OCI-LY7 (cell line): ENCODE results near the gene PLEKHG4B. TPM values are rescaled to one million over a fixed set of nuclear protein-coding genes. Genes with fewer than 3 reads are reported as not detected.

ENCODE experiments used
- BruUV-seq: library from RNA; stranded (reverse); fragments of 400-500 nt; replicated peaks from 2 replicates; lab custom pipeline; 2021; lab: Mats Ljungman, UMichigan
- CTCF ChIA-PET: fragments of 300-600 bp; sonication (Branson Sonifier 250); formaldehyde crosslinking; loops from one replicate; lab custom pipeline; 2022; ENCODE audit warnings: antibody characterized with exemption; ENCODE audit not compliant: unreplicated experiment; lab: Charles Lee
- POLR2A ChIA-PET: fragments of 300-600 bp; sonication (Branson Sonifier 250); formaldehyde crosslinking; loops from one replicate; lab custom pipeline; 2022; ENCODE audit warnings: antibody characterized with exemption; lab: Charles Lee
- DNase-seq: peaks from one replicate; pipeline ENCODE4 v3.0.0-alpha.2; 2015; ENCODE audit warnings: low spot score
- H2AFZ ChIP-seq: fragments of 200-600 bp; sonication (generic), shearing (Covaris generic); 2 replicates; pipeline ENCODE4 v1.6.1; 2014; ENCODE audit warnings: mild to moderate bottlenecking, antibody characterized with exemption, low read length, moderate library complexity
- H3K27ac ChIP-seq: fragments of 200-600 bp; sonication (generic); 2 replicates; pipeline ENCODE4 v1.5.1; 2014; ENCODE audit warnings: mixed run types, low read depth, mild to moderate bottlenecking, moderate library complexity, low read length, inconsistent platforms; ENCODE audit not compliant: poor library complexity, severe bottlenecking
- H3K36me3 ChIP-seq: fragments of 200-600 bp; sonication (generic); 2 replicates; pipeline ENCODE4 v1.6.1; 2014; ENCODE audit warnings: mild to moderate bottlenecking, antibody characterized with exemption, low read length, moderate library complexity, mixed read lengths; ENCODE audit not compliant: insufficient read depth
- H3K4me1 ChIP-seq: fragments of 200-600 bp; sonication (generic); 2 replicates; pipeline ENCODE4 v1.5.1; 2014; ENCODE audit warnings: mild to moderate bottlenecking, low read length; ENCODE audit not compliant: insufficient read depth, poor library complexity, severe bottlenecking
- H3K4me2 ChIP-seq: fragments of 200-600 bp; sonication (generic); 2 replicates; pipeline ENCODE4 v1.6.1; 2014; ENCODE audit warnings: mild to moderate bottlenecking, low read length
- H3K4me3 ChIP-seq: fragments of 200-600 bp; sonication (generic); 2 replicates; pipeline ENCODE4 v1.5.1; 2014; ENCODE audit warnings: mild to moderate bottlenecking, low read depth, low read length; ENCODE audit not compliant: poor library complexity, severe bottlenecking
- H3K79me2 ChIP-seq: fragments of 200-600 bp; sonication (generic); 2 replicates; pipeline ENCODE4 v1.6.1; 2016; ENCODE audit warnings: low read depth, mild to moderate bottlenecking, low read length, moderate library complexity, mixed read lengths; ENCODE audit not compliant: insufficient read depth
- H3K9me2 ChIP-seq: fragments of 200-600 bp; sonication (generic); 2 replicates; pipeline ENCODE4 v1.6.1; 2016; ENCODE audit warnings: mild to moderate bottlenecking, low read length, mixed read lengths; ENCODE audit not compliant: insufficient read depth
- H3K9me3 ChIP-seq: fragments of 200-600 bp; sonication (generic); 2 replicates; pipeline ENCODE4 v1.6.1; 2014; ENCODE audit warnings: mild to moderate bottlenecking, mixed run types, low read length, mixed read lengths
- H4K20me1 ChIP-seq: fragments of 200-600 bp; sonication (generic); 2 replicates; pipeline ENCODE4 v1.6.1; 2014; ENCODE audit warnings: mild to moderate bottlenecking, antibody characterized with exemption, low read length, moderate library complexity, mixed read lengths; ENCODE audit not compliant: insufficient read depth
- CTCF ChIP-seq: fragments of 200-600 bp; sonication (generic); conservative IDR thresholded peaks from 2 replicates; pipeline ENCODE4 v1.5.1; 2014; ENCODE audit warnings: mild to moderate bottlenecking, antibody characterized with exemption, low read length, moderate library complexity, mixed read lengths
- EZH2phosphoT487 ChIP-seq: fragments of 200-600 bp; sonication (generic); IDR thresholded peaks from 2 replicates; pipeline ENCODE4 v1.6.1; 2018; ENCODE audit warnings: low read depth, borderline replicate concordance, mild to moderate bottlenecking, mixed run types, antibody characterized with exemption, low read length, moderate library complexity, mixed read lengths
- intact Hi-C: fragments of 100-400 bp; cut with micrococcal nuclease; formaldehyde crosslinking; loops from one replicate; pipeline ENCODE4 v1.10.0; 2022; ENCODE audit not compliant: unreplicated experiment
- total RNA-seq, 2 experiments: library from RNA; depleted of rRNA in 1 of 2; stranded (reverse); fragments of >200 nt in 1 of 2; shearing (Covaris generic) in 1 of 2; gene quantifications; 2 replicates each; pipeline ENCODE4 v1.2.3, GENCODE V29; 2014 to 2022

Gene PLEKHG4B
- total RNA-seq, 2 experiments from 2014 or later: 0.30 to 0.41 TPM

- POLR2A ChIA-PET: no interaction called here
- H3K9me2 ChIP-seq: no peaks in the 10 kb centered on the region
- H4K20me1 ChIP-seq: no peaks in the 10 kb centered on the region
- CTCF ChIA-PET: no interaction called here
- no peak for DNase-seq
- no peak overlapping the region for H2AFZ ChIP-seq
- H3K9me3 ChIP-seq: no peaks in the 10 kb centered on the region
- no peak overlapping the region for H3K27ac ChIP-seq
- BruUV-seq: no TSS peak
- H3K4me2 ChIP-seq: no peak overlapping the region
- no peak overlapping the region for H3K4me3 ChIP-seq
- TF ChIP-seq EZH2phosphoT487: no peak
- no peak for TF ChIP-seq CTCF
- H3K4me1 ChIP-seq: no peaks in the 10 kb centered on the region
- intact Hi-C loops: no loop called here
- H3K79me2 ChIP-seq: no peaks in the 10 kb centered on the region
- no peaks in the 10 kb centered on the region for H3K36me3 ChIP-seq
Measured at GRCh38 chr5:89337-90286, 2.4 kb upstream of the PLEKHG4B start.

GRCh38 chr5:90590-91547, 1.1 kb upstream of the PLEKHG4B start:
- Histone ChIP-seq H3K27ac (no peak overlapping the region), H2AFZ (no peak overlapping the region), H3K4me1 (no peaks in the 10 kb centered on the region), H3K9me2 (no peaks in the 10 kb centered on the region), H3K79me2 (no peaks in the 10 kb centered on the region), H3K9me3 (no peaks in the 10 kb centered on the region), H4K20me1 (no peaks in the 10 kb centered on the region), H3K4me3 (no peak overlapping the region), H3K36me3 (no peaks in the 10 kb centered on the region), H3K4me2 (no peak overlapping the region)
- TF ChIP-seq EZH2phosphoT487 (no peak), CTCF (no peak)
- intact Hi-C loops: no loop called here
- BruUV-seq: no TSS peak
- ChIA-PET POLR2A (interaction anchor here (0.5 kb wide), 1 partner anchor 195 kb away, joined by 4 read pairs; no protein-coding TSS in a partner anchor), CTCF (no interaction called here)
- no peak for DNase-seq
